Measurements from ENCODE around the gene KANTR. TPM values are rescaled to one million over a fixed set of nuclear protein-coding genes. Genes with fewer than 3 reads are reported as not detected.

KANTR gene
- total and polyA plus RNA-seq, 9 of the 15 experiments (the other 6 are each of a cell fraction or from before 2014, with no cell fraction given) = 1.0 to 5.7 (median 3.4) TPM

DNA sequence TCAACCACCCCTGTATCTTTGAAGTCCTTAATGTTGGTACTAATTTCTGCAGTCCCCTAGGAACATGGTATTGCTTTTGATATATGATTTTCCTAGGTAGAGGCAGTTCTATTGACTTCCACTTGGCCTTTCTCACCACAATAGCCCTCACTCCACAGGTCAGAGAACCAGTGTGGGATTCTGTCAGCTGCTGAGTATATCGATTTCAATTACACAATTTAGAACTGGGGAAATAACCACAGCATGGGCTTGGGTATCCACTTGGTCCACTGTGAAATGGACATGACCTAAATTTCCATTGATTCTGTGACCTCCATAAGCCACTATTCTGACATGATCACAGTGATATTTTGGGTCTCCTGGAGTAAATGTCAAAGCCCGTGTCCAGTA is 62.3 kb downstream of the KANTR start (continued):
- TF ChIP-seq ZMIZ1 (IDR thresholded peaks at IDR 0.05; ENCODE audit: low read depth in 2 of 2, low read length in 2 of 2) (no peak), ARNT (IDR thresholded peaks at IDR 0.05) (no peak), CTBP1 (IDR thresholded peaks at IDR 0.05; ENCODE audit: borderline replicate concordance) (no peak), ZNF239 (CRISPR knock-in tag; IDR thresholded peaks at IDR 0.05) (no peak), CUX1 (CRISPR knock-in tag; IDR thresholded peaks at IDR 0.05) (no peak), TBL1XR1 (IDR thresholded peaks at IDR 0.05; ENCODE audit: low read length in 2 of 2) (no peak), SMC3 (conservative IDR thresholded peaks at IDR 0.05; ENCODE audit: insufficient read depth, low read depth, low read length) (no peak), RBM14 (IDR thresholded peaks at IDR 0.05; ENCODE audit: borderline replicate concordance, insufficient read depth, low read depth, low read length) (no peak), HEY1 (CRISPR knock-in tag; IDR thresholded peaks at IDR 0.05; ENCODE audit: borderline replicate concordance) (no peak)

Measured in K562 (cell line).